DND-41 (cell line): ENCODE results near the gene TGM5.

Experiments
- EZH2 ChIP-seq: IDR thresholded peaks from 3 replicates; pipeline ENCODE4 v1.6.1; 2012; ENCODE audit warnings: borderline replicate concordance, low read depth, mild to moderate bottlenecking, moderate library complexity, low read length, inconsistent platforms; ENCODE audit not compliant: severe bottlenecking
- TF ChIP-seq, protein P1 (sequence below): IDR thresholded peaks from 2 replicates; pipeline ENCODE4 v1.5.1; 2012; ENCODE audit warnings: borderline replicate concordance, low read length, moderate library complexity, mild to moderate bottlenecking; ENCODE audit not compliant: poor library complexity, severe bottlenecking; ENCODE audit errors: extremely low read depth

DNA sequence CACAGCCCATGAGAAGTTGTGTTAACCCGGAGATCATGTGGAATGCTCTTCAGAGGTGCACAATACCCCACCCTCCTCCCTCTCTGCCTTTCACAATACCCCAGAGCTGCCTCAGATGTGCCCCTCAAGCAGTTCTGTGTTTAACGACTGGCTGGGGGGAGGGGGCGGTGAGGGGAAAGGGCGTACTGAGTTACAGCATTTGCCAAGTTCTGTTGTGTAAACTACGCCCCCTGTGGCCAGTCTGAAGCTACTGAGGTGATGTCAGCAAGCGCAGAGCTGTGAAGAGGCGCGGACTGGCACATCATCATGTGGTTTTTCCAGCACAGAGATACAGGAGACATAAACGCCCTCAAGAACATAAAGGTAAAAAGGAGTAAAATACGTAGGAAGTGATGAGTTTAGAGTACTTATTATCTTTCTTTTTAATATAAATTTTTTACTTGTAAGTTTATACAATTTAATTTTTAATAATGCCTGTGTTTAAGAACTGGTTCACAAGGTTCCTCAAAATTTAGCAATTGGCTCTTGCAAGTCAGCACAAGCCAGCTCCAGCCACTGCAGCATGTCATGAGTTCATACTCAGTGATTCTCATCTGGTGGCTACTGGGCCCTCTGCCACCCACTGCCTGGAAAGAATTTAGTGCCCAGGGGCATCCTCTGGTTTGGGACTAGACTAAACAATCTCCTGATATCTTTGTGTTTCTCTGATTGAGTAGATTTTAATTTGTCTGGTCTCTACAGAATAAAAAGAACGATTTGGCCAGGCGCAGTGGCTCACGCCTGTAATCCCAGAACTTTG, 47.6 kb downstream of the TGM5 start:
- TF ChIP-seq, protein P1, sequence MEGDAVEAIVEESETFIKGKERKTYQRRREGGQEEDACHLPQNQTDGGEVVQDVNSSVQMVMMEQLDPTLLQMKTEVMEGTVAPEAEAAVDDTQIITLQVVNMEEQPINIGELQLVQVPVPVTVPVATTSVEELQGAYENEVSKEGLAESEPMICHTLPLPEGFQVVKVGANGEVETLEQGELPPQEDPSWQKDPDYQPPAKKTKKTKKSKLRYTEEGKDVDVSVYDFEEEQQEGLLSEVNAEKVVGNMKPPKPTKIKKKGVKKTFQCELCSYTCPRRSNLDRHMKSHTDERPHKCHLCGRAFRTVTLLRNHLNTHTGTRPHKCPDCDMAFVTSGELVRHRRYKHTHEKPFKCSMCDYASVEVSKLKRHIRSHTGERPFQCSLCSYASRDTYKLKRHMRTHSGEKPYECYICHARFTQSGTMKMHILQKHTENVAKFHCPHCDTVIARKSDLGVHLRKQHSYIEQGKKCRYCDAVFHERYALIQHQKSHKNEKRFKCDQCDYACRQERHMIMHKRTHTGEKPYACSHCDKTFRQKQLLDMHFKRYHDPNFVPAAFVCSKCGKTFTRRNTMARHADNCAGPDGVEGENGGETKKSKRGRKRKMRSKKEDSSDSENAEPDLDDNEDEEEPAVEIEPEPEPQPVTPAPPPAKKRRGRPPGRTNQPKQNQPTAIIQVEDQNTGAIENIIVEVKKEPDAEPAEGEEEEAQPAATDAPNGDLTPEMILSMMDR = peak; percentile 39
- TF ChIP-seq EZH2 = no peak
